HG03342 (cell line): ENCODE results near the gene CASP12.
"Not testable (repeated sequence)": the region's sequence is repeated elsewhere in the genome, so short reads cannot be mapped to it uniquely, and the experiment has no call there.

ENCODE experiments used
- ATAC-seq: cut with Tn5 transposase; IDR thresholded peaks from one replicate; pipeline ENCODE4 v1.9.1; 2021; ENCODE audit warnings: mild to moderate bottlenecking, moderate library complexity; ENCODE audit not compliant: unreplicated experiment

Gene CASP12

DNA sequence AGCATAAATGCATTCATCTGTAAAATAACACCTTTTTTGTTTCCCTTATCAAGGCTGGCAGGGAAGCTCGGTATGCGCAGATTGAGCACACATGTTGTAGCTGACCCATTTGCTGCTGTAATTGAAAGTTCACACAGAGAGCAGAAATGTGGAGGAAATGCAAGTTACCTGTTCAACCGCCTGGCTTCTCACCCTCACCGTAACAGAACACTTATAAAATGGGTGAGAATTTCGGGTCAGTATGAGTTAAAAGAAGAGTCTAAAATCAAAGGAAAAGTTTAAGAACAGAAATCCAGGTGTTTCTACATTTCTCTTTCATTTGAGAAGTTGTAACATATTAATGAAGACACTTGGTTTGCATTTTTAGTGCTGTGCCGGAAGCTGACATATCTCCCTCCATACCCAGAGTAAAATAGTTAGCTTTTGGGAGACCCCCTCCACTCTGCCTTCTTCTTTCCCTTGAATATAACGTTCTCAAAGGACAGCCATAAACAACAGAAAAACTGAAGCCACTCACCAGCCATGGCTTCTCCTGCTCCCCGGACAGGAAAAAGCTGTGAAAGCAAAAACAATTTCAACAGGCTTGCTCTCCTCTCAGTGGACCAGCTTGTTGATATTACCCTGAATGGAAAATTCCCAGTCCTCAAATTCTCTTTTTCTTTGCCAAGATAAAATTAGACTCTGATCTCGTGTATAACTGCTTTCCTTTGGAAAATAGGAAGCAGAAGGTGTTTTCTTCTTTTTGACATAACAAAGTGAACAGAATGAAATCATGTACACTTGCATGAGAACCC, at the start of gene CASP12:
Gene CASP12, minus strand, starts transcription at position 570 of the 794 bp plus-strand sequence.
- no peak for ATAC-seq

- ATAC-seq: peak; percentile 98
These were observed 48.6 kb upstream of the CASP12 start for GRCh38 chr11:104946907-104947306.

- ATAC-seq: no peak
These were observed 45.8 kb upstream of the CASP12 start for GRCh38 chr11:104944076-104944475.

- no peak for ATAC-seq
These were observed 45.3 kb upstream of the CASP12 start for GRCh38 chr11:104943561-104943960.

DNA sequence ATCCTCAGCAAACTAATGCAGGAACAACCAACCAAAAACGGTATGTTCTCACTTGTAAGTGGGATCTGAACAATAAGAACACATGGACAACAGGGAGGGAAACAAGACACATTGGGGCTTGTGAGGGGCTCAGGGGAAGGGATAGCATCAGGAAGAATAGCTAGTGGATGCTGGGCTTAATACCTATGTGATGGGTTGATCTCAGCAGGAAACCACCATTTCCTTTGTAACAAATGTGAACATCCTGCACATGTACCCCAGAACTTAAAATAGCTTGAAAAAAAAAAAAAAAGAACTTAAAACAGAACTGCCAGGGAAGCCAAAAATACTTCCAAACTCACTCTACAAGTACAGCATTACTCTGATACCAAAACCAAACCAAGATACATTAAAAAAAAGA, 36.3 kb upstream of the CASP12 start:
- ATAC-seq: no peak

GRCh38 chr11:104934073-104934472, 35.8 kb upstream of the CASP12 start:
- ATAC-seq: not testable (repeated sequence)

GRCh38 chr11:104928811-104929210, 30.6 kb upstream of the CASP12 start:
- ATAC-seq: no peak

DNA sequence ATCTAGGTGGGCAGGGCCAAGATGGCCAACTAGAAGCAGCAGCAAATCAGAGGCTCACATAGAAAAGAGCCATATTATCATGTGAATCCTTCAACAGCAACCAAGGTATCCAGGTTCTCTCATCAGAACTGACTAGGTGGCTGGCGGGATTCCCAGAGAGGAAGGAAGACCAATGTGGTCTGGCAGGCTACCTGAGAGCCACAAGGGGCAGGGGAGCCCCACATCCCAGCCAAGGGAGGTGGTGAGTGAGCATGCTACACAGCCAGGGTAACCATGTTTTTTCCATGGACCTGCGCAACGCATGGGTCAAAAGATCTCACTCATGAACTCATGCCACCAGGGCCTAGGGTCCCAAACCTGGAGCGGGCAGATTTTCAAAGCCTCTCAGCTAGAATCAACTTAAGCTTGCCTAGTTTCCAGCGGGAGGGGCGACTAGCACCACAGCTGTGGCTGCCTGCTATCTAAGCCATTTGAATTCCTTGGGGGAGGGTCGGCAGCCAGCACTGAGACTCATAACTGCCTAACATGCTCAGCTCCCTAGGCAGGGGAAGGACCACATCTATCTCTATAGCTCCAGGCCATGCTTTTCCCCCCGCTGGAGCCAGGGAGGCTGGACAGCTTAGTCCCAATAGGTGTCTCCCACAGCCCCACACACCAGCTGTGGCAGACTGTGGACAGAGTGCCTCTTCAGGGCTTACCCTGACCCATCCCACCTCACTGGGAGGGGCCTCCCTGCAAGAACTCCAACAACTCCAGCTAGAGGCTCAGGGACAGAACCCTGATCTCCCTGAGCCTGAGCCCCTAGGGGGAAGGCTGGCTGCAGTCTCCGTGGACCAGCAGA, 28.7 kb upstream of the CASP12 start:
- ATAC-seq: no peak

GRCh38 chr11:104925850-104926249, 27.6 kb upstream of the CASP12 start:
- ATAC-seq: no peak

DNA sequence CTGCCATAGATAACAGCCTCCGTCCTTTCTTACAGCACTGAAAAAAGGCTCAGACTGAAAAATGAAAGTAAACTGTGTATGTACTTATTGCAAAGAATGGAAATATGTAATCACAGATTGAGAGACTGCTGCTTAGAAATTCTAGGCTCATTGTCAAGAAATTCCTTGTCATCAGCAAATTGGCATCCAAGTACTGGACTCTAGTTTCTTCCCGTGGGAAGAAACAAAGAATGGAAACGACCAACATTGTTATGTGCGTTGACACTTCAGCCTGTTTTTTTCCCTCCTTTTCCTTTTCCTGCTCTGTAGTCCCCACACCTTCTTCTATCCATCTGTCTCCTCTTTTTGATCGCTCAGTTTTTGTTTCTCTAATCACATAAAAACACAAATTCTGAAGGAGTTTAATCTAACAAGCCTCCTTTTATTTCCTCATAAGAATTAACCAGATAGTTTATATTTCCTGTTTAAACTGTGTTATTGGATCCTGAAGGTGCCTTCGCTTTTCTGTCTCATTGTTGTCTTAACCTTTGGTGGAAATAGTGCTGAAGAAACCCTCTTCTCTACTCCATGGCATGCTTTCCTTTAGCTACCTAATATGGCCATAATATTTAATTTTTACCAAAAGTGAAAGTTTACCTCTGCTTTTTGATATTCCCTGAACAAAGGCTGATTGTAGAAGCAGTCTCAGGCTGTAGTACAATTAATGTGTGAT, 20.0 kb upstream of the CASP12 start:
- peak; percentile 61 for ATAC-seq

DNA sequence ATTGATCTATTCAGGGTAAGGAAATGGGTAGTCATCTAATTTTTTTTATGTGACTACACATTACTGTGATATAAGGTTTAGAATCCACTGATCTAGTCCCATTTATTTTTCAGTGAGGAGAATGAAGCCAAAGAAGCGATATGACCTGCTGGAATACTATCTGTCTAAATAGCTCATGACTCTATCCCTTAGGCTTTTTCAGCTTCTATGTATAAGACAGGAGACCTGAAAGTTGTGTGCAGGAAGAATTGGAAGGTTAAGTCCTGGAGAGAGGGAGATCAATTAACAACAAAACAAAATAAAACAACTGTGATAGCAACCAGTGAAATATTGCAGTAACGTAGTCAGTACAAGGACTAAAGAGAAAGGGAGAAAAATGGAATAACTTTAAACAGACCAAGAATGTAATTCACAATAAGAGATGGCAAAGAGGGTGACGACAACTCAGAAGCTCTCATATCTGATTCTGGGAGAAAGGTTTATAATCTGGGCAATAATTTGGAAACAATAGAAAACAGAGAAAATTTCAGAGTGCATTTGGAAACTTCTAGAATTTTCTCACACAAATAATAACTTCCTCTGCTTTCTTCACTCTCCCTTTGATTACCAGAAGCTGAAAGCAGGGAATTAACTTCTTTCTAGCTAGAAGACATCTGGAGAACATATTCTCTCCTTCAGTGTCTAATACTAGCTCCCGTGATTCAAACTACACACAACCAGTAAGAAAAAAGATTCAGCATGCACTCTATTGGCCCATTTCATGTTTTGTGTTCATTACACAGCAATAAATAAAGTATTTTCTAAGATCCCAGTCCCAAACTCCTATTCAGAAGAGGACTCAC, 19.2 kb upstream of the CASP12 start:
- peak; percentile 24 for ATAC-seq

DNA sequence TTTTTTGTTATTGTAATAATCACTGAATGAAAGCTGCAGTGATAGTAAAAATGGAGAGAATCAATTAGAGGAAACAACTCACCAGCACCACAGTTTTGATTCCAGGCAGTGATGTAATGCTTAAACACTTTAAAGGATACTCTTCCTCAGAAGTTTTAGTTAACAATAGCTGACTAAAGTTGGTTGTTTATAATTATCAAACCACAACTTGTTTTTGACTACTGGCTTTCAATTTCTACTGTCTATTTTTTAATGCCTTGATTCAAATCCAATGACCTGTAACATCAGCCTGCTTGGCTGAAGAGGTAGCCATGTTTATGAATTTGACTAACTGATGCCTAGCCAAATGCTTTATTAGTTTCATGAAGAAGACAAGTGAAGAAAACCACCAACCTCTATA, 18.2 kb upstream of the CASP12 start:
- ATAC-seq: no peak

GRCh38 chr11:104912102-104912501, 13.8 kb upstream of the CASP12 start:
- ATAC-seq: no peak

- no peak for ATAC-seq
These were observed 9.9 kb upstream of the CASP12 start for GRCh38 chr11:104908186-104908531.

DNA sequence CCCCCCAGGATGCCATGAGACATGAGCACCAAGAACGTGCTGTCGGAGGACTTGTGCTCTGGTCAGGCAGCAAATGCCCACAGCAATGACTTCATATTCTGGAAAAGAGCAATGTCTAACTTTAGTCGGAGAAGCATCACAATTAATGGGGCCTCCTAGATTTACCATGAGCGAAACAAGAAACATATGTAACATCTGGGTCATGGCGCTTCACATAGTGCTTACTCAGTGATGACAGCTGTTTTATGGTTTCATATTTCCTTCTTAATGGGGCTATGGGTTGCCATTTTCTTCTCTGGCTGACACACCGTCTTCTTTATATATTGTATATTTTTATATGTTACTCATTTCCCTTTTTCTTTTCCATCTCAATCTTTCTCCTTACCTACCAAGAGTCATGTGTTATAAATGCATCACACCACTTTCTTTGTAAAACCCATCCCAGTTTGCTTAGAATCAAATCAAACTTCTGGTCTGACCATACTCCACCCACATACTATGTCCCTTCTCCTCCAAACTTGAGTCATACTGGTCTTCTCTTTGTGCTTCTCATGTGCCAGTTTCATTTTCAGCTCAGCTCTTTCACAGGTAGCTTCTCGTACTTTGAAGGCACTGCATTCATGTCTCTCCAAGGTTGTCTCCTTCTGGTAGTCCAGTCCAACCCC, 9.4 kb upstream of the CASP12 start:
- peak; percentile 75 for ATAC-seq

DNA sequence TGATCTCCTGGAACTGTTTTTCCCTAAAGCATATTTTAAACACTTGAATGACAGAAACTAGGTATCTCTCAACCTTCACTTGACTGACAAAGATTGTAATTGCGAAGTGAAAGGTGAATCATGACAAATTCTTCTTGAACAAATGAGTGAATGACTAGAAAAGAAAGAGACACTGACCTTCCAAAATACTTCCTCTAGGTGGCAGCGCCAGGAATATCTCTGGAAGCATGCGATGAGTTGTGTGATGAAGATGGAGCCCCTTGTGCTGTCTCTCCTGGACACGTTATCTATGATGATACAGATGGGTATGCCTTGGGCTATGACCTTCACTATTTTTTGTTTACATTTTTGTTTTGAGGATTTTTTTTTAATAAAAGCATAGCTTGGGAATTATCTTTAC, 7.0 kb upstream of the CASP12 start:
- ATAC-seq: no peak

DNA sequence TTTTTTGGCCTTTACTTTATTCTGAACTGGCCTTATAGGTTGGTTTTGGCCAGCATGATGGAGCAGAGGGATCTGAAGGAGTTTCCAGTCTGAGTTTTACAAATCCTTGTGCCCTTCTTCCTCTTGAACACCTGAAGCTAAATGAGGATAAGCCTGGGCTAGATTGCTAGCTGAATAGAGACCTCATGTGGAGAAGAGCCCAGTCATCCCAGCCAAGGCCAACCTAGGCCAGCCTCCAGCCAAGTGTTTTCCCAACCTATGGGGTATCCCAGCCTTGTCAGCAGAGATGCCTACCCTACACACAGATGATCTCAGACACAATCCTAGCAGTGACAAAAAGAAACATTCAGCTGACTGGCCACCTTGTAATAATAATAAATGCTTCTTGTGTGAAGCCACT, 966 bp upstream of the CASP12 start:
- no peak for ATAC-seq

DNA sequence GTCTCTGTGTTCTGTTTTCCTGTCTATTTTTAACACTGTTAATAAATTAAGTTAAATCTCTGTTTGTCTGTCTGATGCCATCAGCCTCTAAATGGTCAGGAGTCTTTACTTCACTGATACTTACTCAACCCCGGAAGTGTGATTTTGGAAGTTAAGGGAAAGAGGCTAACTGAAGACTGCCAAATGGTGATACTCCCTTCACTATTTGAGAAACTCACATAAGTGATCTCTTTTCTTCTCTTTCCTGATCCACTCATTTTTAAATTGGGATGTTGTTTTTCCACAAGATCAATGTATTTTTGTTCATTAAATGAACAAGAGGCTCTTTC, 389 bp upstream of the CASP12 start:
- no peak for ATAC-seq

DNA sequence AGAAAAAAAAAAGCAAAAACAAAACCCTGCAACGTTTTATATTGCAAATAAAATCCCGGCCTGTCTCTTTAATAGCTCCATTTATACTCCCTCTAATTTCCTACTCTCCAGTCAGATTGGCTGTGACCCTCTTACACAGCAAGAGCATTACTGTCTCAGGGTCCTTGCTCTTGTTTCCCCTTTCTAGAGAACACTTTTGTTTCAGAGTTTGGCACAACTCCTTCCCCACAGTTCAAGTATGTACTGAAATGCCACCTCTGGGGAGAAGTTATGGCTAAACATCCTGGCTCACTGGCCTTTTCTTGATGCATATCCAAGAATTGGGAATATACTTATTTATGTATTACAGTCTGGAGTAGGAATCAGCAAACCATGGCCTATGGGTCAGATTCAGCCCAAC, 2.6 kb downstream of the CASP12 start:
- ATAC-seq: no peak

- ATAC-seq: no peak
These were observed 4.4 kb downstream of the CASP12 start for GRCh38 chr11:104893876-104894275.
